Measurements from ENCODE around the gene MZT2A. TPM values are rescaled to one million over a fixed set of nuclear protein-coding genes. Genes with fewer than 3 reads are reported as not detected.
"Not testable (repeated sequence)": the region's sequence is repeated elsewhere in the genome, so short reads cannot be mapped to it uniquely, and the experiment has no call there.

Gene MZT2A
- total RNA-seq, 1 donor = 52.7 TPM

DNA sequence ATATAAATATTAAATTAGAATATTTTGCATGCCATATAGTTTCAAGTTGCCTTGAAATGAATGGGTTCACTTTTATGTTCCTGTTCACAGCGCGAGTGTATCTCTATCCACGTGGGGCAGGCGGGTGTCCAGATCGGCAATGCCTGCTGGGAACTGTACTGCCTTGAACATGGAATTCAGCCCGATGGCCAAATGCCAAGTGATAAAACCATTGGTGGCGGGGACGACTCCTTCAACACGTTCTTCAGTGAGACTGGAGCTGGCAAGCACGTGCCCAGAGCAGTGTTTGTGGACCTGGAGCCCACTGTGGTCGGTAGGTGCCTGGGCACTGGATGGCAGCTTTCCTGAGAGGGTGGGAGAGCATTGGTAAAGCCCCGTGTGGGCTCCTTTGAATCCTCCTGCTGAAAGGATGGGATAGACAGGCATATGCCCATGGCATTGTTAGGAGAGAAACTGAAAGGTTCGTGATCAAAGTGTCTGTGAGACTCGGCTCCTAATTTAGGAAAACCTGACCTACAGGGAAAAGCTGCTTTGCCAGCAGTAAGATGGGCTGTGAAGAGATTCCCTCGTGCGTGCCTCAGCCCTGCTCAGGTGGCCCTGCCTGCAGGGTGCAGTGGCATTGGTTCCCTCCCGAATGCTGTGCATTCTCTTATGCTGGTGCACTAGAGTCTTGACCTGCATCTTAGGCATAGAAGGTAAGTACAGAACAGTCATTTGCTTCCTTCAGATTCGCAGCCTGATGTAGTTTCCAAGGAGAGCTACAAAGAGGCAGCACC is 13.9 kb downstream of the MZT2A start:
- H3K4me3 ChIP-seq (ENCODE audit: low read depth, low read length); DNase-seq (ENCODE audit: low read depth): not testable (repeated sequence)

DNA sequence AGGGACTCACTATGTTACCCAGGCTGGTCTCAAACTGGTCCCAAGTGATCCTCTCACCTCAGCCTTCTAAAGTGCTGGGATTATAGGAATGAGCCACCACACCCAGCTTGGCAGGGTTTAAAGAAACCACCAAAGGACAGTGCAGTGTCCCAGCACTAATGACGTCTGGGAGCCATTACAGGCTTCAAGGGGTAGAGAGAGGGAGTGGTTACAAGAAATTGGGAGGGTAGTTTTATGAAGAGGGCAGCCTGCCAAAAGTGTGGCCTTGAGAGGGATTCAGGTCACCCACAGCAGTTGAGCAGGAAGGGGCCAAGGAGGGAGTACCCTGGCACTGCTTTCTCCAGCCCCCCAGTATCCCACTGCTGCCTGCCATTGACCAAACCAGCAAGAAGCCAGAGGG is 15.0 kb downstream of the MZT2A start:
- H3K4me3 ChIP-seq (ENCODE audit: low read depth, low read length); DNase-seq (ENCODE audit: low read depth): not testable (repeated sequence)

DNA sequence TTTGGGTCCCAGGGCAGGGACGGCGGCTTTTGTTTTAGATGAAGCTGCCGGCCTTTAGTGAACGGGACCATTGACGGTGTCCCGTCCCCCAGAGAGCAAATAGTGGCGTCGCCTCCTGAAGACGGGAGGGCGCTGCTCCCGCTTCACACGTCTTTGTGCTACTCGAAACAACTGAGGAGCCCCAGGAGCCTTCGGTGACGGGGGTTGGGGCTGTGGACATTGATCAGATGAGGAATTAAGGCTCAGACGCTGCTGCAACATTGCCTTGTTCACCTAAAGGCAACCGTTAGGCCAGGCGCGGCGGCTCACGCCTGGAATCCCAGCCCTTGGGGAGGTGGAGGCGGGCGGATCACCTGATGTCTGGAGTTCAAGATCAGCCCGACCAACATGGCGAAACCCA is 15.8 kb downstream of the MZT2A start:
- not testable (repeated sequence) for DNase-seq (ENCODE audit: low read depth); H3K4me3 ChIP-seq (ENCODE audit: low read depth, low read length)

DNA sequence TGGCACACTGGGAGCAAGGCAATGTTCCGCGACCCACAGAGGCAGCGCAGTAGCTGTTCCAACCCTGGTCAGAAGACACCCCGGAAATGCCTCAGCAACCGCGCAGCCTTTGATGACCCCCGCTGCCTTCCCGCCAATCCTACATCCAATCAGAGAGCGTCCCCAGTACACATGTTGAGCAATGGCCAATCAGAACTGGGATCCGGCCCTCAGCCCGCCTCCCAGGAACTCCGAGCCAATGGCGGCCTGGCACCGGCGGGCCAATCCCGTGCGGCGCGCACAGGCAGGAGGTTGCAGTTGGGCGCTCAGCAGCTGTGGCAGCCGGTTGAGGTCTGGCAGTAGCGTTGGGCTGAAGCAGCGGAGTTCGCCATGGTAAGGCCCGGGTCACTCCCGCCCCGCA is 16.4 kb downstream of the MZT2A start, which contains the start of gene TUBA3D:
Gene TUBA3D, plus strand, starts transcription at position 289 of the 400 bp plus-strand sequence. Its CDS starts 81 bp downstream, at position 370.
- DNase-seq (ENCODE audit: low read depth) = no peak
- no peak within 1 kb of the TSS for H3K4me3 ChIP-seq (ENCODE audit: low read depth, low read length)
- TF ChIP-seq, protein P1, sequence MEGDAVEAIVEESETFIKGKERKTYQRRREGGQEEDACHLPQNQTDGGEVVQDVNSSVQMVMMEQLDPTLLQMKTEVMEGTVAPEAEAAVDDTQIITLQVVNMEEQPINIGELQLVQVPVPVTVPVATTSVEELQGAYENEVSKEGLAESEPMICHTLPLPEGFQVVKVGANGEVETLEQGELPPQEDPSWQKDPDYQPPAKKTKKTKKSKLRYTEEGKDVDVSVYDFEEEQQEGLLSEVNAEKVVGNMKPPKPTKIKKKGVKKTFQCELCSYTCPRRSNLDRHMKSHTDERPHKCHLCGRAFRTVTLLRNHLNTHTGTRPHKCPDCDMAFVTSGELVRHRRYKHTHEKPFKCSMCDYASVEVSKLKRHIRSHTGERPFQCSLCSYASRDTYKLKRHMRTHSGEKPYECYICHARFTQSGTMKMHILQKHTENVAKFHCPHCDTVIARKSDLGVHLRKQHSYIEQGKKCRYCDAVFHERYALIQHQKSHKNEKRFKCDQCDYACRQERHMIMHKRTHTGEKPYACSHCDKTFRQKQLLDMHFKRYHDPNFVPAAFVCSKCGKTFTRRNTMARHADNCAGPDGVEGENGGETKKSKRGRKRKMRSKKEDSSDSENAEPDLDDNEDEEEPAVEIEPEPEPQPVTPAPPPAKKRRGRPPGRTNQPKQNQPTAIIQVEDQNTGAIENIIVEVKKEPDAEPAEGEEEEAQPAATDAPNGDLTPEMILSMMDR (IDR thresholded peaks at IDR 0.05; ENCODE audit: insufficient read depth, low read depth, low read length) = no peak

DNA sequence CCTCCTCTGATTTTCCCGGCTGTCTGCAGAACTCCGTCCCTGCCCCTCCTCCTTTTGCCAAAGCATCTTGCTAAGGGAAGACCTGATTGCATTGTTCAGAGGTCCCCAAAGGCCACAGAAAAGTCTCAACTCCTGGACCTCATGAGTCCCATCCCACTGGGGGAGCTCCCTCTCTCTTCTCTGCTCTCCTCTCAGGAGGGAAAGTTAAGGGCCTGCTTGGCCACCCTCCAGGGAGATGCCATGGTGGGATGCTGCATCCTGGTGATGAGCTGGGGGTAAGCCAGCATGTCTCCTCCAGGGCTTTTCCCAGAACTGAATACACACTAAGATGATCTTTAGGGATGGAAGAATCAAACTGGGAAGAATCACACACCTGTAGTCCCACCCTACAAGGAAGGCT is 18.9 kb downstream of the MZT2A start:
- not testable (repeated sequence) for DNase-seq (ENCODE audit: low read depth); H3K4me3 ChIP-seq (ENCODE audit: low read depth, low read length)

DNA sequence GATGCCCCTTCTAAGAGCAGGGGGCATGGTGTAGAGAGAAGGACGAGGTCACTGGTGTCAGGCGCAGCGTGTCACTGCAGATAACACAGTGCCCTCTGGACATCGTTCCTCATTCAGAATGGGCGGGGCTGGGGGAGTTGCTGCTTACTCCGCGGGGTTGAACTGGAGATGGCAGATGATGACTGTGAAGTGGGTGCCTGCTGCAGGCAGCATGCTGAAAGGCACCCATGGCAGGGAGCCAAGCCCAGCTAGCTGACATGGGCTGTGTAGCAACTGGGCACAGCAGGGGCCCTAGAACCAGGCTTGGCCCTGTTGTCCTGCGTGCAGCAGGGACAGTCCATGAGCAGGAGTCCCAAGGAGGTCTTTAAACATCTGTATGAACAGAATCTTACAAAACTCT is 20.6 kb downstream of the MZT2A start:
- not testable (repeated sequence) for DNase-seq (ENCODE audit: low read depth); H3K4me3 ChIP-seq (ENCODE audit: low read depth, low read length)

DNA sequence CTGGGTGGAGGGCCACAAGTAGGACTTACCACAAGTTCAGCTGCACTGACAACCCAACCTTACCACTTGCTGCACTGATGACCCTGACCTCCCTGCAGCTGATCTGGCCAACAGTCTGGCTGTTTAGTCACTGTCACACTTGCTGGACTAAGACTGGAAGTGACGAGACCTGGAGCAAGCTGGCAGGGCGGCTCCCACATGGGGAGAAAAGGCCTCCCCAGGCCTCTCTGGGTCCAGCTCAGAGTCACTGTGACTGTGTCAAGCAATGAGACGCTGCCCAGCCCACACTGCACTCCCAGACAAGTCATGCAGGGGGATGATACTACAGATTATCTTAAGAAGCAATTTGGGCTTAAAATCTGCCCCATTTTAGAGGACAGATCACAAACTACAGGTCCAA is 21.3 kb downstream of the MZT2A start:
- H3K4me3 ChIP-seq (ENCODE audit: low read depth, low read length); DNase-seq (ENCODE audit: low read depth): not testable (repeated sequence)

DNA sequence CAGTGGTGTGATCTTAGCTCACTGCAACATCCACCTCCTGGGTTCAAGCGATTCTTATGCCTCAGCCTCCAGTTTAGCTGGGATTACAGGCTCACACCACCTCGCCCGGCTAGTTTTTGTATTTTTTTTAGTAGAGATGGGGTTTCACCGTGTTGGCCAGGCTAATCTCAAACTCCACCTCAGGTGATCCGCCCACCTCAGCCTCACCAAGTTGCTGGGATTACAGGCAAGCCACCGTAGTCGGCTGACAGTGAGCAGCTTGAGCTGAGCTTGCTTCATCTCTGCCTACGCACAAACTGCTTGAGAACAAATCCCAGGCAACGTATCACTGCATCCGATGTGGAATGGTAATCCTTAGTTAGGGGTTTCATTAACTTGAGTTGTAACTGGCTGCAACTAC is 24.5 kb downstream of the MZT2A start:
- DNase-seq (ENCODE audit: low read depth); H3K4me3 ChIP-seq (ENCODE audit: low read depth, low read length): not testable (repeated sequence)

DNA sequence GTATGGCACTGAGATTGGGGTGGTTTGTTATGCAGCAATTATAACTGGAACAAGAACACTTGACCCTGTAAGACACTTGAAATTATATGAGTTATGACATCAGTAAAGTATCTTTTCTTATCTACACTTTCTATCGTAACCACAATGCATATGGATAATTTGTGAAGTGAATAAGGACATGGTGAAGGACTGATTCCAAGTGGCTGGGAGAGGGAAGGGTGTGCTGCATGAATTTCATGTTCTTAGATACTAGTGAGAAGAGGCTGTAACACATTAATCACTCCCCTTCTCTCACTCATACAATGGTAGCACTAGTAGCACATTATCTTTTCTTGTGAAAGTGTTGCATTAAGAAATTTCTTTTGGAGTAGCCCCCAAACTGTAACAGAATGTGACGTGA is 37.3 kb downstream of the MZT2A start:
- DNase-seq (ENCODE audit: low read depth) = not testable (repeated sequence)

DNA sequence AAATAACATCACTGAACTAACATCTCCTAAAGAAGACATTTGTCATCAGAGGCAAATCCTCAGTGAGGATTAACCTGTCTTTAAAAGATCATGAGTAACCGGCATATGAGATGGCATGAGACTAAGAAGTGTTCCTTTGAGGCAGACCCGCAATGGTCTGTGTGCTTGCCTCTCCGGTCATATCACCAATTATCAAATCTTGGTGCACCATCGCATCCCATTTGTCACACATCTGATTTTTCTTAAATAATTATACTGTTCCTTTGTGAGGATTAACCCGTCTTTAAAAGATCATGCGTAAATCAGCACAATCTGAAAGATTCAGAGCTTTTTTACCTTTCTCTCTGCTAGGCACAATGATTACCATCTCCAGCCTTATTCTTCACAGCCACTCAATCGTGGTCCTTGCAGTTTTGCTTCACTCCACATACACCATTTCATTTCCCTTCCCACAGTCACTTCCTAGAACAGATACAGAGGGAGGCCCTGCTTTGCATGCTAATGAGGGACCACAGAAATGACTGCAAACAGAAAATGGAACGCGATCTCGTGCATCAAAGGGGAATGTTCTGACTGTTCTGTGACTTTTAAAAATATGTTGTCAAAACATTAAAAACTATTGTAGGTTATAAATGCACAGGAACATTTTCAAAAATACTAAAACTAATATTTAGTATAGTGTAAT is 40.8 kb downstream of the MZT2A start:
- not testable (repeated sequence) for H3K4me3 ChIP-seq (ENCODE audit: low read depth, low read length); DNase-seq (ENCODE audit: low read depth)

More for the DNA sequence above, 37.3 kb downstream of the MZT2A start:
- not testable (repeated sequence) for H3K4me3 ChIP-seq (ENCODE audit: low read depth, low read length)

DNA sequence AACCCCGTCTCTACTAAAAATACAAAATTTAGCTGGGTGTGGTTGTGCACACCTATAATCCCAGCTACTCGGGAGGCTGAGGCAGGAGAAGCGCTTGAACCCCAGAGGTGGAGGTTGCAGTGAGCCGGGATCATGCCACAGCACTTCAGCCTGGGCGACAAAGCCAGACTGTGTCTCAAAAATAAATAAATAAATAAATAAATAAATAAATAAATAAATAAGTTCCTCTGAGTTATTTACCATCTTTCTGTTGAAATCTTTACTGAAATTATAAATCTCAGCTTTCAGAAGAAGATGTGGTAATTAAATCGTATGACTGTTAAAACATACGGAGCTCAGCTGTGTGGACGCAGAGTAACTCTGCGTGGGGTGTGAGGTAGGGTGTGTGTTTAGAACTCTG is 44.2 kb downstream of the MZT2A start:
- not testable (repeated sequence) for H3K4me3 ChIP-seq (ENCODE audit: low read depth, low read length); DNase-seq (ENCODE audit: low read depth)

DNA sequence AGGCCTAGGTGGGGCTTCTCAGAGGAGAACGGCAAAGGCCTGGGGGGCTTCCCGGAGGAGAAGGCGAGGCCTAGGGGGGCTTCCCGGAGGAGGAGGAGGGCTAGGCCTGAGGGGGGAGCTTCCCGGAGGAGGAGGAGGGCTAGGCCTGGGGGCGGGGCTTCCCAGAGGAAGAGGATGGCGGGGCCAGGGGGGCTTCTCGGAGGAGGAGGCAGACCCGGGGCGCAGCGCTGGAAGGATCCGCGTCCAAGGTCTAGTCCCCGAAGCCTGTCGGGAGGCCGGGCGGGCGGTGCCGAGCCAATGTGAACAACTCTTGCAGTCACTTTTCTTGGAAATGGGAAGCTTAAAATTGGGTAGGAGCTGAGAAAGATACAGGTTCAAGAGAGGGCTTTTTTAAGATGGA is 46.3 kb downstream of the MZT2A start:
- no peak overlapping the region for H3K4me3 ChIP-seq (ENCODE audit: low read depth, low read length)
- no peak for DNase-seq (ENCODE audit: low read depth)
- TF ChIP-seq, protein P1 (IDR thresholded peaks at IDR 0.05; ENCODE audit: insufficient read depth, low read depth, low read length) = no peak

DNA sequence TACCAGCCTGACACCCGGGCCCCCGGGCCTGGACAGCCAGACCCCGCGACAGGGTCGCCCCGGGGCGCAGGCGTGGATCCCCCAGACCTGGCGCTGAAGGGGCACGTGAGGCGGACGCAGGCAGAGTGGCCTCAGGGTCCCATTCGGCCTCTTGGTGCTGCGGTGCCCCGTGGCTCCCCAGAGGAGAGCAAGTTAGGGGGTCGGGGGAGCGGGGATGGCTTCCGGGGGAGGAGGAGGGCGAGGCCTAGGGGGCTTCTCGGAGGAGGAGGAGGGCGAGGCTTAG is 46.7 kb downstream of the MZT2A start:
- DNase-seq (ENCODE audit: low read depth); H3K4me3 ChIP-seq (ENCODE audit: low read depth, low read length): not testable (repeated sequence)

DNA sequence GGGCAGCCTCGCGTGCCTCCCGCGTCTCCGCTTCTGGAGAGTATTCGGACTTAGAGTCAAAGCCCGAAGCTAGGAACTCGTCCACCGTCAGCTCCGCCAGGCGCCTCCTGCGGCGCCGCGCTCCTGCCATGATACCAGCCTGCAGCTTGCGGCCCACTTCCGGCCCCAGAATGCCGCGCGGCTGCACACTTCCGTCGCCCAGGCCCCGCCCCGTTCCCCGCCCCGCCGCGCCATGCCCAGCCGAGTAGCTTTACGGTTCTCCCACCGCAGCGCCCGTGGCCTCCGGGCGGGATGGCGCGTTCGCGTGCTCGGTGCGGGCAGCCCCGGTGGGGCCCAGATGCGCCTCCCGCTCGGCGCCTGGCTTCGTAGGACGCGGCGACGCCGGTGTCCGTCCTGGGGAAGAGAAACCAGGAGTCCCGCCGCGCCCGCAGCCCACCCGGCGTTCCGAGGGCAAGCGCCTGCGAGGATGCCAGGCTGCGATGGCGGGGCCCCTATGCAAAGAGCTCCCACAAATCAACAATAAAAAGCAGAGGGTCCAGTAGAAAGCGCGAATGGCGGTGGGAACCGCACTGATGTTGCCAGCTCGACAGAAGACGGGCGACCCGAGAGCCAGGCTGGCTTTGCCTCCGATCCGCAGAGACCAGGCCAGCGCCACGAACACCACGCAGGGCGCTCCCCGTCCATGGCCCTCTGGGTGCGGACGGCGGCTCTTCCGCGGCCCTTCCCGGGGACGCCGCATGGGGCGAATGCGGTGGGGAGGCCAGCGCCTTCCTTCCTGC is 47.3 kb downstream of the MZT2A start:
- peak; percentile 18 for DNase-seq (ENCODE audit: low read depth)
- peak overlapping the region; percentile 46 for H3K4me3 ChIP-seq (ENCODE audit: low read depth, low read length)

DNA sequence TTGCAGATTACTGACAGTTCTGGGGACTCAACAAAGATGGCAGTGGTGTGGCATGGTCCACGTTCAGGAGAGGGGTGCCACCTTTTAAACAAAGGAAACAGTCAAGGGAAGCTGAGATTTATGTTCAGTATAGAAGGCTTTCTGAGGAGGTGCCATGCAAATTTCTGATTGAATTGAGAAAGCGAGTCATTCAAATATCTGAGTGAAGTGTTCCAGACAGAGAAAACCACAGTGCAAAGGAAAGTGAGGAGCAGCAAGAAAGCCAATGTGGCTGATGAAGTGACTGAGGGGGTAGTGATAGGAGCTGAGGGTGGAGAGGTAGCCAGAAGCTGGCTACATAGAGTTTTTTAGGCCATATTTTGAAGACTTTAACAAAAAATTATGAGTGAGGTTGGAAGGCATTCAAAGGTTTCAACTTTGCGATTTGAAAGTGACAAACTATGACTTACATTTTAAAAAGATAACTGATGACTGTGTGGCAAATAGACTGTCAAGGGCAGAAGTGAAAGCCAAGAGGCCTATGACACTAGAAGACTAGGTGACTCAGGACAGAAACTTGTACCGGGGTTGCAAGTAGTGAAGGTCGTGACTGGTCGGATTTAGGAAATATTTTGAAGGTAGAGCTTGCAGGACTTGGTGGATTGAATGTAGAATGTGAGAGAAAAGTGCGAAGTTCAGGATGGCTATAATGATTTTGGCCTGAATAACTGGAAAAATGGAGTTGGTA is 51.3 kb downstream of the MZT2A start:
- H3K4me3 ChIP-seq (ENCODE audit: low read depth, low read length); DNase-seq (ENCODE audit: low read depth): not testable (repeated sequence)

Data from fibroblast of villous mesenchyme (primary cell).